ENCODE measurements around the gene C19orf67.

Gene C19orf67

DNA sequence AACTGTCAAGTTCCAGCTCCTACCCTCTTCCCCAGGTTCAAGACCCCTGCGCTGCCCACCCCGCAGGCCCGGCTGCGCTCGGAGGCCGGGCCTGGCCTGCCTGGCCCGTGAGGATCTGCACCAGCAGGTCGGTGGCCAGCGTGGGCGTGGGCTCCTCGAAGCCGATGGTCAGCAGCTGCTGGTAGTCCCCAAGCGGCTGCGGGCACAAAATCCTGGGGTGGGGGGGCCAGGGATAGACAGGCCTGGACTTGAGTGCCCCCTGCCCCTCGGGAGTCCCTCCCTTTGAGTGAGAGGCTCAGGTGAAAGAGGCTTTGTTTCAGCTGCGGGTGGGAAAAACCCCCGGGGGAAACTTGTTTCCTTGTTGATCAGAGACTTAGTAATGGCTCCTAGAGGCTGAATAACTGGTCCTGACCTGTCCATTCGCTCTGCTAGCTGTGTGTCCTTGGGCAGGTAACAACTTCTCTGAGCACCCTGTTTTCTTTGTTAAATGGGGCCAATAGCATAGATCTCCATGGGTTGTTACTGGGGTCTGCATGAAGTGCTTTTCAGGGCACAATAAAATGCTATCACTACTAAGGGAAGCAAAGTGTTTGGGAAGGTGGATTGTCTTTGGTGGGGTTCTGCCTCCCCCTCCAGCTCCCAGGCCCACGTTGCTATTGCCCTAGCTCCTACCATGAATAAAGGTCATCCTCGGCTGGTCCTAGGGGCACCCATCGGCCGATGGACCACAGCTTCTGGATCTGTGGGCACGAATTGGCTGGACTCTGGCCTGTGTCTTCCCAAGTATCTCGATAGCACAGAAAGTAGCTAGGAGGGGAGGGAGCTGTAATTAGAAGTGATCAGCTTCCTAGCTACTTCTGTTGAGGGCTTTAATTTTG lies 3.5 kb downstream of the C19orf67 start:
- DNase-seq (ENCODE audit: low spot score): peak; percentile 63

DNA sequence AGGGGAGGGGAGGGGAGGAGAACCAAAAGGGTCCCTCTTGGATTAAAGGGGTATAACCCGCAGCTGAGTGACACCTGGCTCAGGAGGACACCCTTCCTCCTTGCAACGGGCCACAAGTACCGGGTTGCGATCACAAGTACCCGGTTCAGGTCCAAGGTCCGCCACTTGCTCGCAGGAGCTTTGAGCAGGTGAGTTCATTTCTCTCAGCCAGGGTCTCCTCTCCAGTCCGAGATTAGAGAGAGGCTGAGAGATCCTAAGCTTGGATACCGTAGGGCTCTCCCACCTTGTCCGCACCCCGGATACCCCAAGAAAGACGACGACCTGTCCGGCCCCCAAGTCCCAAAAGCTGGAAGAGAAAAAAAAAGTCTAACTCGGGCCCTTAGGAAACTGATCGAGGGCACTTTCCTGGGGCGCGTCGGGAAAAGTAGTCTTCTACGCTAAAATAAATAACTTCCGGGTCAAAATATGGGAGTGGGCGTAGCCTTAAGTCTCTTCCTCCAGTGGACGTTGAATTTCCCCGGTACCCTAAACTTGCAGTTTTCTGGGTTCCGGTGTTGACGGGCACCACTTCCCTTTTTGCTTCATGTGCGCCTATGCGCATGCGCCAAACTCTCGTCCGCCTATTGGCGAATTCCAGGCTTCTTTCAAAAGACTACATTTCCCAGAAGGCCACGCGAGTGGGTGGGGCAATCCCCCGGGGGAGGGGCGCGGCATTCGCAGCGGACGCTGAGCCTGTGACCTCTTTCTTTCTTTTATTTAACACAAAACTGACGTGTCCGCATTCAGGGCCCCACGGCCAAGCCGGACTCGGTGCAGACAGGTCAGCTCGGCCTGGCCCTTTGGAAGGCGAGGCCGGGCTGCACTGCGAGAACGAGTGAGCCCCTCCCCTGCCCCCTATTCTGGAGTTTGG lies 4.4 kb downstream of the C19orf67 start:
- DNase-seq (ENCODE audit: low spot score): peak; percentile 100

DNA sequence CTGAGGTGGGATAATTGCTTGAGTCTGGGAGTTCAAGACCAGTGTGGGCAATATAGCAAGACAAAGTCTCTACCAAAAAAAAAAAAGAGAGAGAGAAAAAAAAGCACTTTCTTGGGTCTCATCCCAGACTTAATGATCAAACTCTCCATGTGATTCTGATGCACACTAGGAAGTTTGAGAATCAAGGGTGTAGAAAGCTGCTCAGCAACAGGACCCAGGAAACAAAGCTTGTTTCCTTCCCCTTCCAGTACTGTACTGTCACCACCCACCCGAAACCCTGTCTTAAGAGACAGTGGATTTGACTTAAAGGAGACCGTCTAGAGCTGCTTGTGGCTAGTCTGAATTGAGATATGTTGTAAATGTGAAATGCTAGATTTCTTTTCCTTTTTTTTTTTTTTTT lies 7.2 kb downstream of the C19orf67 start:
- no peak for DNase-seq (ENCODE audit: low spot score)

GRCh38 chr19:14073925-14074838 lies 11.4 kb downstream of the C19orf67 start:
- no peak for DNase-seq (ENCODE audit: low spot score)

GRCh38 chr19:14073261-14073924 lies 12.2 kb downstream of the C19orf67 start:
- peak; percentile 85 for DNase-seq (ENCODE audit: low spot score)

DNA sequence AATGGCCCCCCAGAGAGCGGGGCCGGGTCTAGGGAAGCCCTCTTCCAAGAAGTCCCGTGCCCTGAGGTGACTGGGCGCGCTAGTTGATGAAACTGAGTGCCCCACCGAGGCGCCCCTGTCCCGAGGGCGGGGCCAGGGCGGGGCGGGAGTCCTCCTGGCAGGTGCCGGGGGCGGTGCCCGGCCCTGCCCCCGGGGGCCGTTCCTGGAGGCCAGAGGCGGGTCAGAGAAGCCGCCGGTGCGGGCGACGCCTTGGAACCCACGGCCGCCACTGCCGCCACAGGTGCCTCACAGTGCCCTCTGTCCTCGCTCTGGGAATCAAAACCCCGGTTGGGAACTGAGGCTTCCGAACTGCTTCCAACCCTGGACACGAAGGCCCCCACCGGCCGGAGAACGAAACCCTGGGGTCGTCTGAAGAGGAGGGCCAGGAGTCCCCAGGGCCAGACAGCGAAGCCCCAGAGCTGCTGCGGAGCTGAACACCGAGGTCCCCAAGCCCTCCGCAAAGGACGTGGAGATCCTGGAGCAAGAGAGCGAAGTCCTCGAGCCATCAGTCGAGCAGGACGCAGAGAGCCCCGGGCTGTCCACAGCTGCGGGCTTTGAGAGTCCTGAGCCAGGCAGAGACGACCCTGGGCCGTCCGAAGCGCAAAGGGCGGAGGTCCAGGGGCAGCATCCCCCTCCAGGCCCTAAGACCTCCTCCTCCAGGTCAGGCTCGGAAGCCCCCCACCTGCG lies 12.9 kb downstream of the C19orf67 start, which contains the start of gene MISP3:
Gene MISP3, plus strand, starts transcription at position 252 of the 726 bp plus-strand sequence. CDS start 524 bp downstream, outside the sequence.
- peak; percentile 73 for DNase-seq (ENCODE audit: low spot score)

DNA sequence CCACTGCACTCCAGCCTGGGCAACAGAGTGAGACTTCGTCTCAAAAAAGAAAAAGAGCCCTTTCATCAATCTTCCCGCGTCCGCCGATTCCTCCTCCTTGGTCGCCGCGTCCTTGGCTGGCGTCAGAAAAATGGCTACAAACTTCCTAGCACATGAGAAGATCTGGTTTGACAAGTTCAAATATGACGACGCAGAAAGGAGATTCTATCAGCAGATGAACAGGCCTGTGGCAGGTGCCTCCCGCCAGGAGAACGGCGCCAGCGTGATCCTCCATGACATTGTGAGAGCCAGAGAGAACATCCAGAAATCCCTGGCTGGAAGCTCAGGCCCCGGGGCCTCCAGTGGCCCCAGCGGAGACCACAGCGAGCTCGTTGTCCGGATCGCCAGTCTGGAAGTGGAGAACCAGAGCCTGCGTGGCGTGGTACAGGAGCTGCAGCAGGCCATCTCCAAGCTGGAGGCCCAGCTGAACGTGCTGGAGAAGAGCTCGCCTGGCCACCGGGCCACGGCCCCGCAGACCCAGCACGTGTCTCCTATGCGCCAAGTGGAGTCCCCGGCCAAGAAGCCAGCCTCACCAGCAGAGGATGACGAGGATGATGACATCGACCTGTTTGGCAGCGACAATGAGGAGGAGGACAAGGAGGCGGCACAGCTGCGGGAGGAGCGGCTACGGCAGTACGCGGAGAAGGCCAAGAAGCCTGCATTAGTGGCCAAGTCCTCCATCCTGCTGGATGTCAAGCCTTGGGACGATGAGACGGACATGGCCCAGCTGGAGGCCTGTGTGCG lies 15.1 kb downstream of the C19orf67 start:
- DNase-seq (ENCODE audit: low spot score): no peak

- DNase-seq (ENCODE audit: low spot score): no peak
These were observed 19.4 kb downstream of the C19orf67 start for GRCh38 chr19:14066134-14066533.

GRCh38 chr19:14063105-14063504 lies 22.5 kb downstream of the C19orf67 start:
- no peak for DNase-seq (ENCODE audit: low spot score)

DNA sequence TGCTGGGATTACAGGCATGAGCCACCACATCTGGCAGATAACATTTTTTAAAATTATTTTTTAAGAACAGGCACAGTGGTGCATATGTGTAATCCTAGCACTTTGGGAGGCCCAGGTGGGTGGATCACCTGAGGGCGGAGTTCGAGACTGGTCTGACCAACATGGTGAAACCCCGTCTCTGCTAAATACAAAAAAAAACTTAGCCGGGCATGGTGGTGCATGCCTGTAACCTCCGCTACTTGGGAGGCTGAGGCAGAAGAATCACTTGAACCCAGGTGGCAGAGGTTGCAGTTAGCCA lies 23.1 kb downstream of the C19orf67 start:
- no peak for DNase-seq (ENCODE audit: low spot score)

GRCh38 chr19:14061751-14062557 lies 23.6 kb downstream of the C19orf67 start, which contains the start of gene PALM3:
PALM3 (minus strand) TSS chr19:14062076; CDS start chr19:14061980, 96 bp downstream.
- peak; percentile 71 for DNase-seq (ENCODE audit: low spot score)

GRCh38 chr19:14061081-14061749 lies 24.4 kb downstream of the C19orf67 start:
- no peak for DNase-seq (ENCODE audit: low spot score)

DNA sequence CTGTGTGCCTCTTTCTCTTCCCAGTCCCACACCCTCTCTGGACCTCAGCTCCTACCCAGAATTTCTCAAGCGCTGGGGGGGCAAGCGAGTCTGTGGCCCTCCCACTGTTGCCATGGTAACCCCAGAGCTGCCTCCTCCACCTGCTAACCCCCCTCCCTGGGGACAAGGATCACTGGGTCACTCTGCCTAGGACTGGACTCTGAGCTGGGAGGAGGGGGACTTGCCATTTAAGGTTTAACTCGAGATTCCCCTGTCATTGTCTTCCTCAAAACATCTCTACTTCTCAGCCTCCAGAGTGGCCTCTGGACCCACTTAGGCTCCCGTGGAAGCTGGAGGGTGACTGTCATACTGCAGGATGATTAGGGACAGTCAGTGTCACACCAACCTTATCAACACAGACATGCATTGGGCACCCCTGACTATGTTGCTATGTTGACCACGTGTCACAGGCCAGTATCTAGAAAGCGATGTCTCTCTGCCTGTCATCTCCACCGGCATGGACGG lies 25.9 kb downstream of the C19orf67 start:
- no peak for DNase-seq (ENCODE audit: low spot score)

GRCh38 chr19:14059093-14059480 lies 26.5 kb downstream of the C19orf67 start:
- DNase-seq (ENCODE audit: low spot score): no peak

DNA sequence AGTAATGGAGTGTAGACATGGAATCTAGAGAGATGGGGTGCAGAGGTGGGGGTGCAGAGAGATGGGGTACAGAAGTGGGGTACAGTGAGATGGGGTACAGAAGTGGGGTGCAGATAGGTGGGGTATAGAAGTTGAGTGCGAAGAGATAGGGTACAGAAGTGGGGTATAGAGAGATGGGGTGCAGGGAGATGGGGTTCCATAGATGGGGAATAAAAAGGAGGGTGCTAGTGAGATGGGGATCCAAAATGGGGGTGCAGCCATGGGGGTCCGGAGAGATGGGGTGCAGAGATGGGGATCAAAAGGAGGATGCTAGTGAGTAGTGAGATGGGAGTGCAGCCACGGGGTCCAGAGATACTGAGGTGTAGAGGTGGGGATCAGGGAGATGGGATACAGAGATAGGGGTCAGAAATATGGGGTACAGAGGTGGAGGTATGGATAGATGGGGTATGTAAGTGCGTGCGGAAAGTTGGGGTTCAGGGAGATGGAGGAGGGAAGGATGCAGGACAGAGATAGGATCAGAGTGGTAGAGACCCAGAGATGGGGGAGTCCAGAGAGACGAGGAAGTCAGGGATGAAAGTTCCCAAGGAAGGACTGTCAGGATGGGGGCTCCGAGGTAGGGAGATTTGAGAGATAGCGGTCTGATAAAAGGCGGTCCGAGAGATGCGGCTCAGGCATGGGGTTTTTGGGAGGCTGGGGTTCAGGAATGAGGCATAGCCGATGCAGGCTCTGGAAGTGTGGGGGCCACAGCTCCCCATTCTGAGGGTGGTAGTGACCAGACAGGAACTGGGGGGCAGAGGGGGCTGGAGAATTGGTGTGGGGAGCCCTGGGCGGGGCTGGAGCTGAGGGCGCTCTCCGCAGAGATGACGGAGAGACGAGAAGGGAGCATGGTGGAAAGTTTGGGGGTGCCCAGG lies 27.1 kb downstream of the C19orf67 start:
- DNase-seq (ENCODE audit: low spot score): no peak

DNA sequence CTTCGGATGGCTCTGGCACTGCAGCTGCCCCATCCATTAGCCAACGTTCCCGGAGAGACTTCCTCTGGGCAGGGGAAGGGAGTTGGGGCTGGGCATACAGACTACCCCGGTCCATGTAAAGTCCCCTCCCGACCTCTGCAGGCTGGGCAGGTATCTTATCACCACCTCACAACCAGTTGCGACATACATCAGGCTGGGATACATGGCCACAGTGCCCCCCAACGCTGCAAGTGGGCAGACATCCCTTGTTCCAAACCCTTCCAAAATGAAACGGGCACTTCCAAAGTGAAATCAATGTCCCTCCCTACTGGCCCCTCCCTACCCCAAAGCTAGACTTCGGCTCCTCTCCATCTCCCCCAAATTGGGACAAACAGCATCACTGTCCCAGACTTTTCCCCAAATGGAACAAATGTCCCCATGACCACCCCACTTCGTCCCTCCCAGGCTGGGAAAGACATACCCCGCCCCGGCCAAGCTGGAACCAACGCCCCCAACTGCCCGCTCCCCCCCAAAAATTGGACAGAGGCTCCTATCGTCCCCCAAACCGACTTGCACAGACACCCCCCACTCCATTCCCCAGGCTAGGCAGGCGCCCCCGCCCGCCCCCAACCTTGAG lies 28.7 kb downstream of the C19orf67 start:
- DNase-seq (ENCODE audit: low spot score): no peak
